Measurements from ENCODE around the gene P2RY12.

GRCh38 chr3:151330379-151330778 lies 54.2 kb downstream of the P2RY12 start:
- TF ChIP-seq CTCF (IDR thresholded peaks at IDR 0.05) (no peak), POLR2A (IDR thresholded peaks at IDR 0.05) (no peak), EP300 (IDR thresholded peaks at IDR 0.05) (no peak)

Data from tibial nerve (tissue), 4 donors.